SIG-M5 treated with dmso at 0.1 percent for 504 hours (cell line): ENCODE data around the gene PLCG2.
"Not testable (repeated sequence)": the region's sequence is repeated elsewhere in the genome, so short reads cannot be mapped to it uniquely, and the experiment has no call there.

ENCODE experiments used
- DNase-seq: peaks from one replicate; lab custom pipeline; 2025; ENCODE audit not compliant: unreplicated experiment; lab: John Stamatoyannopoulos, UW

PLCG2 gene

DNA sequence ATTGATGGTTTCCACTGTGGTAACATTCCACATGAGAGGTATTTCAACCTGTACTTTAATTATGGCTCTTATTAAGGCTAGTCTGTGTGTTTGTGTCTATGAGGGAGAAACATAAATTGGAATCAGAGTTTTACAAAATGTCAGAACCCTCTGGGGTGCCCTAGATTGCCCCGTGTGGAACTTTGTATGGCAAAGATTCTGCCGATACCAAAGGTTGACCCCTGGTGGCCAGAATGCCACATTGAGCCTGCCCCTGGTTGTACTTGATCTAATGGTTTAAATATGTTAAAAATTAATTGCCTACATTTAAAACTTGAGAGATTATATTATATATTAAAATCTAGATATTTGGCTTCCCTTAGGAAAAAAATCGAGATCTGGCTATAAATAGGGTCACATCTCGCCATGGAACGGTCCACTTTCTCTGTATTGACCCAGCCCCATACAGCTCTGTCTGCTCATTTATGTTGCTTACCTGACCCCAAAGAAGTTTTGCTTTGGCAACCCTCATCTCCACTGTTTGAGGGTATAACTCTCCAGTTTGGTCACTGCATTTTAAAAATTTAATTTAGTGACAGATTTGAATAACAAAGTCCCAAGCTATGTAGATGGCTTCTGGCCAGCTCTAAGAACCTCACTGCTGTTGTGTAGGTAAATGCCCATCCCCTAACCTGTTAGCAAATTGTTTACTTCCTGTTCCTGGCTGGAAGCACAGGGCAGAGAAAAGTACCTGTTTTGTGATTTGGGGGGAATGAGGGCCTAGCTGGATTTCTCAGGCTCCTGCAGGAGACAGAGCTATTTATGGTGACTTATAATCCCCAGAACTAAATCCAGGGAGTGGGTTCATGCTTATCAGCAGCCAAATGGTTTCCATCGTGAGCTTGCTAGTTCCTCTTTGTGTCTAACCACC, 95.0 kb downstream of the PLCG2 start:
- peak; percentile 61 for DNase-seq

DNA sequence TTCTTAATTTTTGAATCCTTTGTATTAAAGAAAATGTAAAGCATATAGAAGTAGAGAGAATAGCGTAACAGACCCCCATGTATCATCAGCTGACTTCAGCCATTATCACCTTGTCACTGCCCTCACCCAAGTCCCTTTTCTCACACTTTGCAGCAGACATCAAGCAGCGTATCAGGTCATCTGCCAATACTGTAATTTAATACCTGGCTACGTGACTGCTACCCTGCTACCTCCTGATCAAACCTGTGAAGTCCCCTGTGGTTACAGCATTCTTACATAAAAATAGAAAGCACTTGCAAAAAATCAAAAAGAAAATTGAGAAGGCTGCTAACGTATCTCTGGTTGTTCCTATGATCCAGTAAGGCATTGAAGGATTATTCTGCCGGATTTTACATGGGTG, 96.4 kb downstream of the PLCG2 start:
- DNase-seq: no peak

GRCh38 chr16:81876273-81876900, 97.3 kb downstream of the PLCG2 start:
- DNase-seq: no peak

DNA sequence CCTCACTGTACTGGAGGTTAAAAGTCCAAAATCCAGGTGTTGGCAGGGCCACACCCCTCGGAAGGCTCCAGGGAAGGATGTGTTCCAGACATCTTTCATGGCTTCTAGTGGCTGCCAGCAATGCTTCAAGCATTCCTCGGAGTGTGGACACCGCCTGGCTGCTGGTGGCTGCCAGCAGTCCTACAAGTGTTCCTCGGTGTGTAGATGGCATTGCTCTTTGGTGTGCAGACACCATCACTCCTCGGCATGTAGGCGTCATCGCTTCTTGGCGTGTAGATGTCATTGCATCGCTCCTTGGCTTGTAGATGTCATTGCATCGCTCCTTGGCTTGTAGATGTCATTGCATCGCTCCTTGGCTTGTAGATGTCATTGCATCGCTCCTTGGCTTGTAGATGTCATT, 98.4 kb downstream of the PLCG2 start:
- not testable (repeated sequence) for DNase-seq

DNA sequence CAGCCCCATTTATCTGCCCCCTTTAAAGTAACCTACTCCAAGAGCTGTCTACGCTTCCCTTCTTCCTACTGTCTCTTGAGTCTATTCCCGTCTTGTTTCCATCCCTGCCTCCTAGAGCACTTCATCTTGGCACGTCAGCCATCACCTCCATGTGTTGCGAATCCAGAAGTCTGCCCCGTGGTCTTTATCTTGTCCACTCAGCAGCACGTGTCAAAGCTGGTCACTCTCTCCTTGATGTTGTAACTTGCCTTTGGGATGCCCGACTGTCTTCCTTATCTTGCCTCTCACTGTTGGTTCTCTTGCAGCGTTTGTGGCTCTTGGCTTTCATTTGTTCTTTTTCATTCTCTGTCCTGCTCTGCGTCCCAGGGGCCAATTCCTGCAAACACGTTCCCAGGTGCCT, 99.4 kb downstream of the PLCG2 start:
- no peak for DNase-seq

DNA sequence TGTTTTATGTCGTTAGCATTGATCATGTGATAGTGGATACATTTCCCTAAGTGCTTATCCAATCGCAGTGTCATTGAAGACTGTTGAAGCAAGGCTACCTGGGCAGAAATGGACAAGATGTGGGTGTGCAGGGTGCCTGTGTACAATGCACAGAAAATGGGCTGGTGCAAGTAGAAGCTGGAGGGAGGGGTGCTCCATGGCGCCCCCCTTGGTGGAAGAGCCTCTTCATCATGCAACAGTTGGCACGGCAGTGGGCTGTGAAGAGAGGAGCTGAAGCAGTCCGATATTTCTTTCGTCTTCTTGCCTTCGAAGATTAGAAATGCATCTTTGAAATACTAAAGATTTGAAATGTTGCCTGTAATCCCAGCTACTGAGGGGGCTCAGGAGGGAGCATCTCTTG, 100.5 kb downstream of the PLCG2 start:
- DNase-seq: no peak

- DNase-seq: no peak
These were observed 101.7 kb downstream of the PLCG2 start for GRCh38 chr16:81880816-81881215.

DNA sequence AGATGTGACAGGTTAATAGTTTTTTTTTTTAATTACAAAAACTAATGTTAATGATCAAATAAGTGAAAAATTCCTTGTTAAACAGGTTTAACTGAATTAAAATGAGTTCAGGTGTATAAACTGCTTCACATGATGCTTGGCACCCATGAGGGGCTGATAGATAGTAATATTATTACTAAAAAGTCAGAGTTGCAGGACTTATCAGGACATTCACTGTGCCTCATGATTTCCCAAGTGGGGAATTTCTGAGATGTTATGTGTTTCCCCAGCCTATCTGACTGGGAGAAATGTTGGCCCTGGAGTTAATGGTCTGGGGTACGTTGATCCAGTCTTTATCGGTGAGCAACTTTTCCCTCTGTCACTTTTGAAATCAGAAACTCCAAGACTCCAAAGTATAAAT, 102.1 kb downstream of the PLCG2 start:
- no peak for DNase-seq

- DNase-seq: no peak
These were observed 103.5 kb downstream of the PLCG2 start for GRCh38 chr16:81882559-81882958.

- no peak for DNase-seq
These were observed 104.1 kb downstream of the PLCG2 start for GRCh38 chr16:81883235-81883634.

- DNase-seq: peak; percentile 48
These were observed 107.0 kb downstream of the PLCG2 start for GRCh38 chr16:81885976-81886586.

DNA sequence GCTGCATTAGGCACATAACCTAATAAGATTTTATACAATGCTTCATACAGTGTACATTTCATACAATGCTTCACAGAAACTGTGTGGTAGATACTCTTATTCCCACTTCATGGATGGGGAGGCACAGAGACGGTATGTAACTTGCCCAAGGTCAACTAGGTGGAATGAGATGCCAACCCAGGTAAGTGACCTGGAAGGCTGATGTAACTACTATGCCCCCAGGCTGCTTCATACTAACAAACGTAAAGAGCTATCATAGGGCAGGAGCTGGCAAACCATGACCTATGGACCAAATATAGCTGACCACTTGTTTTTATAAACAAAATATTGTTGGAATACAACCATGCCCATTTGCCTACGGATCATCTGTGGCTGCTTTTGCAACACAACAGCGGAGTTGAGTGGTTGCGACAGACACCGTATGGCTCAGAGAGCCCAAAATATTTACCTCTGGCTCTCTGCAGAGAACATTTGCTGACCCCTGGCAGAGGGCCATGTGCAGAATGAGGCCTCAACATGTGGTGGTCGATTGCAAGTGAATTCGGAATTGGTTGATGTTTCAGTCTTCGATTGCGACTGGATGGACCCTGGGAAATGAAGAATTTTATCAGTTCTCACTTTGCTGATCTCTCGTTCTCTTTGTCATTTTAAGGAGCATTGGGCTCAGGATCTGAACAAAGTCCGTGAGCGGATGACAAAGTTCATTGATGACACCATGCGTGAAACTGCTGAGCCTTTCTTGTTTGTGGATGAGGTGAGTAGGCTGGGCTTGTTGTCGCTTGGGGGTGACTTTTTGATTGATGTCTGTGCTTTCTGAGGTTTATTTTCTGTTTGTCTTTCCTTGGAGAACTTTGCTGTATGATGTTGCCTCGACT, 109.7 kb downstream of the PLCG2 start:
- no peak for DNase-seq

GRCh38 chr16:81891736-81892364, 112.8 kb downstream of the PLCG2 start:
- no peak for DNase-seq

DNA sequence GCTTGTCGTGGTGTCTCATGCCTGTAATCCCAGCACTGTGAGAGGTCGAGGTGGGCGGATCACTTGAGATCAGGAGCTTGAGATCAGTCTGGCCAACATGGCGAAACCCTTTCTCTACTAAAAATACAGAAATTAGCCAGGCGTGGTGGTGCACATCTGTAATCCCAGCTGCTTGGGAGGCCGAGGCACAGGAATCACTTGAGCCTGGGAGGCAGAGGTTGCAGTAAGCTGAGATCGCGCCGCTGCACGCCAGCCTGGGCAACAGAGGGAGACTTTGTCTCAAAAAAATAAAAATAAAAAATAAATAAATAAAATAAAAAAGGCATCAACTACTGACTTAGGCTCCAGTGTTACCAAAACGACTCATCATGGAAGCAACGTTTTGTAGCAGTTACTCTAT, 115.5 kb downstream of the PLCG2 start:
- DNase-seq: no peak

DNA sequence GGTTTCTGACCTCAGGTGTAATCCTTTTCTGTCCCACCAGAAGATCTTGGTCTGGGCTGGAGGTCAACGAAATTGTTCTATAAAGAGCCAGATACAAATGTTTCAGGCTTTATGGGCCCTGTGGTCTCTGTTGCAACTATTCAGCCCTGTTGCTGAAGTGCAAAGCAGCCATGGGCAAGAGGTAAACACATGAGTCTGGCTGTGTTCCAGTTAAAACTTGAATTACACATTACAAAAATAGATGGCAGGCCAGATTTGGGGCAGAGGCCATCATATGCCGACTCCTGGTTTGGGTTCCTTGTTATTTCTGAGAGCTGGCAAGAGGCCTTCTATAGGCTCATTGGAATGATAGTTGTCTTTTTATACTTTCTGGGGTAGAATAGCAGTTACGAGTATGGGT, 117.8 kb downstream of the PLCG2 start:
- DNase-seq: no peak

GRCh38 chr16:81899601-81900000, 120.5 kb downstream of the PLCG2 start:
- DNase-seq: no peak

DNA sequence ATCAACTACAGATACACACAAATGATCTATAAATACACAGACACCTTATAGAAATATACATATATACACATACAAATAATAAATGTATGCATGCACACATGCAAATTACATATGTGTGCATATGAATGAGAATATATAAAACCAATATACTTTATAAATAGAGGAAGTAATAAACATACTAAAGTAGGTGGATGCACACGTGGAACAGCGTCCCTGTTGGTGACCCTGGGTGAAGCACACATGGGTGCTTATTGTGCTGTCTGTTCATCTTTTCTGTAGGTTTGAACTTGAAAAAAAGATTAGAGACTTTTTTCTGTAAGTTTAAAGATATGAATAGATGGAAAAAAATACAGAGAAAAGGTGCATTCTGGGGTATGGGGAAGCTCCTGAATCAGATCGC, 120.9 kb downstream of the PLCG2 start:
- DNase-seq: no peak

DNA sequence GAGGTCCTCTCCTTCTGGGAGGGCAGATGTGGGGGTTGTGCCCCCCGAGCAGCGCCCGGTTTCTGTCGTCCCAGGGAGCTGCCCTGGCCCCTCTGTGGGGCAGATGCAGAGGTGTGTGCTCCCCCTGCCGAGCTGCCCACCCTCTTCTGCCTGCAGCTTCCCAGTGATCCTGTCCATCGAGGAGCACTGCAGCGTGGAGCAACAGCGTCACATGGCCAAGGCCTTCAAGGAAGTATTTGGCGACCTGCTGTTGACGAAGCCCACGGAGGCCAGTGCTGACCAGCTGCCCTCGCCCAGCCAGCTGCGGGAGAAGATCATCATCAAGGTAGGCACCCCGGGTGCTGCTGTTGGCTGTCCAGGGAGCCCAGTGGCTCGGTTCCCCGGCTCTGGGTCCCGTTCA, 121.4 kb downstream of the PLCG2 start:
- no peak for DNase-seq

GRCh38 chr16:81901484-81901883, 122.4 kb downstream of the PLCG2 start:
- no peak for DNase-seq

- DNase-seq: no peak
These were observed 122.9 kb downstream of the PLCG2 start for GRCh38 chr16:81902025-81902424.

DNA sequence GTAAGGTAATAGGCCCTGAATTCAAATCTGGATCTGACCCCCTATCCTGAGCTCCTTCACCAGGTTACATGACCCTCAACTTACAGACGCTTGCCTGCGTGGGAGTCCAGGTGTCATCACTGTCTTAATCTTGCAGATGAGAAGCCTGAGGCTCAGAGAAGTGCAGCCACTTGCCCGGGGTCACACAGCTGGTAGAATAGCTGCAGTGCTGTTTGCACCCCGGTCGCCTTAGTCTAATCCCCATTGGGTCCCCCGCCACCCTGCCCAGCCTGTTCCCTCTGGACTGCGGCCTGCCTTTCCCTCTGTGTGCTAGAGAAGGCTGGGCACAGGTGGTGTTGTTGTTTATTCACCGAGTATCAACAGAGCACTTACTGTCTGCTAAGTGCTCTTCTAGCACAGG, 125.2 kb downstream of the PLCG2 start:
- DNase-seq: no peak
